ENCODE results near the gene EMX1. TPM values are rescaled to one million over a fixed set of nuclear protein-coding genes. Genes with fewer than 3 reads are reported as not detected.

EMX1 gene
- polyA plus RNA-seq, 1 donor from 2014 or later: 0.33 TPM

DNA sequence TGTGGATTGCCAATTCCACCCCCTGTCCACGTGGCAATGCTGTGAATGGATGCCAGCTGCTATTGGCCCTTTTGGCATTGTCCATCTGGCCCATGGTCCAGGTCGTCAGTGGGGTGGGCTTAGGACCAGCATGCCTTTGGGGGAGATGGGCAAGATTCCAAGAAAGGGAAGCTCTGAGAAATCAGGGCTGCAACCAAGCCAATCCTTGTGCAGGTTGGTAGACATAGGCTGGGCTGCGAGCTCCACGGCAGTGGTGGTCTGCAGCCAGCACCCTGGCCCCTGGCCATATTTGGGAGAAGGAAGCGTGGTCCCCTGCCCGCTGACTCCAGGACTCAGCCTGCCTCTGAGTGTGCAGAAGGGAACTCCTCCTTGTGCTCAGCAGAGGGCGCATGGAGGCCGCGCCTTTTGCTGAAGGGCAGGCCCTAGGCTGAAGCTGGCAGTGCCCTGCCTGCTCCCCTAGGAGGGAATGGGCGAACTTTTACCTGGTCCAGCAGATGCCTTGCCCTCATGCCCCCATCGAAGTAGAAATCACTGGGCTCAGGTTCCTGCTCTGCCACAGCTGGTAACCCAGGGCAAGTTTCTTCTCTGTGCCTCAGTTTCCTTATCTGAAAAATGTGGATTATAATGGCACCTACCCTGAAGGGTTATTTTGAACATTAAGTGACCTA is 24.7 kb upstream of the EMX1 start:
- H3F3A ChIP-seq (ENCODE audit: insufficient read depth, low read length, poor library complexity, severe bottlenecking): no peaks in the 10 kb centered on the region
- TF ChIP-seq SMC3 (conservative IDR thresholded peaks at IDR 0.05; ENCODE audit: poor library complexity) (peak; percentile 96), EP300 (conservative IDR thresholded peaks at IDR 0.05; ENCODE audit: poor library complexity, severe bottlenecking) (no peak), MXI1 (conservative IDR thresholded peaks at IDR 0.05; ENCODE audit: poor library complexity, severe bottlenecking) (no peak), RAD21 (conservative IDR thresholded peaks at IDR 0.05) (peak; percentile 88), EZH2 (IDR thresholded peaks at IDR 0.05; ENCODE audit: borderline replicate concordance, insufficient read depth, low read length, poor library complexity, severe bottlenecking) (no peak), TAF1 (IDR thresholded peaks at IDR 0.05; ENCODE audit: low read depth) (no peak), POLR2AphosphoS5 (IDR thresholded peaks at IDR 0.05) (no peak)
- TF ChIP-seq, protein P1, sequence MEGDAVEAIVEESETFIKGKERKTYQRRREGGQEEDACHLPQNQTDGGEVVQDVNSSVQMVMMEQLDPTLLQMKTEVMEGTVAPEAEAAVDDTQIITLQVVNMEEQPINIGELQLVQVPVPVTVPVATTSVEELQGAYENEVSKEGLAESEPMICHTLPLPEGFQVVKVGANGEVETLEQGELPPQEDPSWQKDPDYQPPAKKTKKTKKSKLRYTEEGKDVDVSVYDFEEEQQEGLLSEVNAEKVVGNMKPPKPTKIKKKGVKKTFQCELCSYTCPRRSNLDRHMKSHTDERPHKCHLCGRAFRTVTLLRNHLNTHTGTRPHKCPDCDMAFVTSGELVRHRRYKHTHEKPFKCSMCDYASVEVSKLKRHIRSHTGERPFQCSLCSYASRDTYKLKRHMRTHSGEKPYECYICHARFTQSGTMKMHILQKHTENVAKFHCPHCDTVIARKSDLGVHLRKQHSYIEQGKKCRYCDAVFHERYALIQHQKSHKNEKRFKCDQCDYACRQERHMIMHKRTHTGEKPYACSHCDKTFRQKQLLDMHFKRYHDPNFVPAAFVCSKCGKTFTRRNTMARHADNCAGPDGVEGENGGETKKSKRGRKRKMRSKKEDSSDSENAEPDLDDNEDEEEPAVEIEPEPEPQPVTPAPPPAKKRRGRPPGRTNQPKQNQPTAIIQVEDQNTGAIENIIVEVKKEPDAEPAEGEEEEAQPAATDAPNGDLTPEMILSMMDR (IDR thresholded peaks at IDR 0.05; ENCODE audit: poor library complexity, severe bottlenecking): peak; percentile 89
- TF ChIP-seq, protein P2, sequence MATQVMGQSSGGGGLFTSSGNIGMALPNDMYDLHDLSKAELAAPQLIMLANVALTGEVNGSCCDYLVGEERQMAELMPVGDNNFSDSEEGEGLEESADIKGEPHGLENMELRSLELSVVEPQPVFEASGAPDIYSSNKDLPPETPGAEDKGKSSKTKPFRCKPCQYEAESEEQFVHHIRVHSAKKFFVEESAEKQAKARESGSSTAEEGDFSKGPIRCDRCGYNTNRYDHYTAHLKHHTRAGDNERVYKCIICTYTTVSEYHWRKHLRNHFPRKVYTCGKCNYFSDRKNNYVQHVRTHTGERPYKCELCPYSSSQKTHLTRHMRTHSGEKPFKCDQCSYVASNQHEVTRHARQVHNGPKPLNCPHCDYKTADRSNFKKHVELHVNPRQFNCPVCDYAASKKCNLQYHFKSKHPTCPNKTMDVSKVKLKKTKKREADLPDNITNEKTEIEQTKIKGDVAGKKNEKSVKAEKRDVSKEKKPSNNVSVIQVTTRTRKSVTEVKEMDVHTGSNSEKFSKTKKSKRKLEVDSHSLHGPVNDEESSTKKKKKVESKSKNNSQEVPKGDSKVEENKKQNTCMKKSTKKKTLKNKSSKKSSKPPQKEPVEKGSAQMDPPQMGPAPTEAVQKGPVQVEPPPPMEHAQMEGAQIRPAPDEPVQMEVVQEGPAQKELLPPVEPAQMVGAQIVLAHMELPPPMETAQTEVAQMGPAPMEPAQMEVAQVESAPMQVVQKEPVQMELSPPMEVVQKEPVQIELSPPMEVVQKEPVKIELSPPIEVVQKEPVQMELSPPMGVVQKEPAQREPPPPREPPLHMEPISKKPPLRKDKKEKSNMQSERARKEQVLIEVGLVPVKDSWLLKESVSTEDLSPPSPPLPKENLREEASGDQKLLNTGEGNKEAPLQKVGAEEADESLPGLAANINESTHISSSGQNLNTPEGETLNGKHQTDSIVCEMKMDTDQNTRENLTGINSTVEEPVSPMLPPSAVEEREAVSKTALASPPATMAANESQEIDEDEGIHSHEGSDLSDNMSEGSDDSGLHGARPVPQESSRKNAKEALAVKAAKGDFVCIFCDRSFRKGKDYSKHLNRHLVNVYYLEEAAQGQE (IDR thresholded peaks at IDR 0.05; ENCODE audit: borderline replicate concordance): no peak
- no peaks in the 10 kb centered on the region for H3K9me3 ChIP-seq (ENCODE audit: low read length)
- H3K27me3 ChIP-seq (ENCODE audit: insufficient read depth, low read depth, low read length): no peaks in the 10 kb centered on the region
- H3K79me2 ChIP-seq (replicated peaks; ENCODE audit: insufficient read depth, low read length): no peaks in the 10 kb centered on the region
- no peak overlapping the region for H3K4me3 ChIP-seq (ENCODE audit: low read length)
- H3K36me3 ChIP-seq (ENCODE audit: insufficient read depth, low read length): no peaks in the 10 kb centered on the region
- H3K9ac ChIP-seq (ENCODE audit: low read length): no peak overlapping the region
- no peak overlapping the region for H3K27ac ChIP-seq (ENCODE audit: low read length)
- H2AFZ ChIP-seq (ENCODE audit: low read depth, low read length): no peak overlapping the region
- H3K9me2 ChIP-seq (ENCODE audit: insufficient read depth, low read length): no peaks in the 10 kb centered on the region
- no peaks in the 10 kb centered on the region for H4K20me1 ChIP-seq (ENCODE audit: insufficient read depth)
- H3K4me2 ChIP-seq (ENCODE audit: low read length): no peak overlapping the region

DNA sequence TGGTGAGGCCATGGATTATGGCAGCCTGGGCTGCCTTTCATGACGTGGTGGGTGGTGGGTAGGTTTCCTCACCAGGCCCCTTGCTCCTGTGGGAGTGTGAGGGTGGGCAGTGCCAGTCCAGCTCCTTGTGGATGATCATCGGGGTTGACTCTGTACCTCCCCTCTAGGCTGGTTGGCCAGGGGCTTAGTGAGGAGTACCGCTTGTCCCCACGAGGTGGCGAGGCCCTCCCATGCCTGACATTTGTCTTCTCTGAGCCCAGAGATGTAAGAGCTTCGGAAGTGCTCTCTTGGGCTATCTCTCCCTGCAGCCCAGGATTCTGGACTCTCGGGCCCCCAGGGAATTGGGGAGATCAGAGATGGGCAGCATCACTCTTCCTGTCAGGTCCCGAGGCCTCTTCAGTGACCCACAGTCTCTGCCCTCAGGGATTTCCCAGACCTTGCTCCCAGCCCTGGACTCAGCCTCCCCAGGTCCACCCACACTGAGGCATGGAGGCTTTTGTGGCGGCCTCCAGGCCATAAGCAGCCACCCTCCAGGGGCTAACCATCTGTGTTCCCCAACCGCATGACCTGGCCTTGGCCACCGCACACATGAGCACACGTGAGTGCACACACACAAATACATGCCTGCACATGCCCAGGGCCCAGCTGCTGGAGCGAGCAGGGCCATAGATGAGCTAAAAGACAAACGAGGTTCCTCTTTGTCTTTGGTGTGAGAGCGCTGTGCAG is 23.6 kb upstream of the EMX1 start:
- Histone ChIP-seq H3K9me2 (ENCODE audit: insufficient read depth, low read length) (no peaks in the 10 kb centered on the region), H3F3A (ENCODE audit: insufficient read depth, low read length, poor library complexity, severe bottlenecking) (no peaks in the 10 kb centered on the region), H3K4me2 (ENCODE audit: low read length) (no peak overlapping the region), H3K36me3 (ENCODE audit: insufficient read depth, low read length) (no peaks in the 10 kb centered on the region), H3K4me3 (ENCODE audit: low read length) (no peak overlapping the region), H3K79me2 (replicated peaks; ENCODE audit: insufficient read depth, low read length) (no peaks in the 10 kb centered on the region), H3K27me3 (ENCODE audit: insufficient read depth, low read depth, low read length) (no peaks in the 10 kb centered on the region), H3K27ac (ENCODE audit: low read length) (no peak overlapping the region), H3K9ac (ENCODE audit: low read length) (no peak overlapping the region), H3K9me3 (ENCODE audit: low read length) (no peaks in the 10 kb centered on the region), H4K20me1 (ENCODE audit: insufficient read depth) (no peaks in the 10 kb centered on the region), H2AFZ (ENCODE audit: low read depth, low read length) (no peak overlapping the region)
- TF ChIP-seq EP300 (conservative IDR thresholded peaks at IDR 0.05; ENCODE audit: poor library complexity, severe bottlenecking) (no peak), TAF1 (IDR thresholded peaks at IDR 0.05; ENCODE audit: low read depth) (no peak), RAD21 (conservative IDR thresholded peaks at IDR 0.05) (peak; percentile 79), POLR2AphosphoS5 (IDR thresholded peaks at IDR 0.05) (no peak), MXI1 (conservative IDR thresholded peaks at IDR 0.05; ENCODE audit: poor library complexity, severe bottlenecking) (no peak), EZH2 (IDR thresholded peaks at IDR 0.05; ENCODE audit: borderline replicate concordance, insufficient read depth, low read length, poor library complexity, severe bottlenecking) (no peak), SMC3 (conservative IDR thresholded peaks at IDR 0.05; ENCODE audit: poor library complexity) (peak; percentile 82)
- TF ChIP-seq, protein P1 (IDR thresholded peaks at IDR 0.05; ENCODE audit: poor library complexity, severe bottlenecking): peak; percentile 80
- TF ChIP-seq, protein P2 (IDR thresholded peaks at IDR 0.05; ENCODE audit: borderline replicate concordance): no peak

Data from neural cell (in vitro differentiated cells).